BLaER1 treated with 17β-estradiol and CSF1 and Interleukin-3, amounts not matched to agents 10 nM and 100 nM (cell line): Measurements from ENCODE around the gene MORN3.
"Not testable (repeated sequence)": the region's sequence is repeated elsewhere in the genome, so short reads cannot be mapped to it uniquely, and the experiment has no call there.

Experiments used
- H3K27ac ChIP-seq, 11 experiments: shearing (Covaris generic); formaldehyde crosslinking; 2 replicates each; pipeline ENCODE4 v1.8.1; 2022
- H3K27me3 ChIP-seq, 11 experiments: shearing (Covaris generic); formaldehyde crosslinking; 2 replicates each; pipeline ENCODE4 v1.8.1; 2022
- H3K36me3 ChIP-seq, 11 experiments: shearing (Covaris generic); formaldehyde crosslinking; 2 replicates each; pipeline ENCODE4 v1.8.1; 2022
- H3K4me1 ChIP-seq, 10 experiments: shearing (Covaris generic); formaldehyde crosslinking; 2 replicates each; pipeline ENCODE4 v1.8.1; 2022
- H3K4me2 ChIP-seq, 11 experiments: shearing (Covaris generic); formaldehyde crosslinking; 2 replicates each; pipeline ENCODE4 v1.8.1; 2022
- H3K4me3 ChIP-seq, 10 experiments: shearing (Covaris generic); formaldehyde crosslinking; 2 replicates each; pipeline ENCODE4 v1.8.1; 2022
- H3K9ac ChIP-seq, 11 experiments: shearing (Covaris generic); formaldehyde crosslinking; 2 replicates each; pipeline ENCODE4 v1.8.1; 2022
- H3K9me3 ChIP-seq, 11 experiments: shearing (Covaris generic); formaldehyde crosslinking; replicated peaks in 1 of 11; 2 replicates each; pipeline ENCODE4 v1.8.1; 2022
- H4K20me1 ChIP-seq, 11 experiments: shearing (Covaris generic); formaldehyde crosslinking; 2 replicates each; pipeline ENCODE4 v1.8.1; 2022
- Cebpa-rat ChIP-seq, 11 experiments: shearing (Covaris generic); IDR thresholded peaks; 2 replicates each; pipeline ENCODE4 v1.8.1; 2022

The MORN3 gene

GRCh38 chr12:121669521-121669900 is at the start of gene MORN3:
MORN3 (minus strand) TSS chr12:121669654; CDS start chr12:121669483, 171 bp downstream.
- Histone ChIP-seq H3K4me1 (peaks cover 43 to 64% (median 52%) of the 10 kb centered on the region in 10 experiments), H3K9me3 (no peaks in the 10 kb centered on the region), H3K9ac (peak within 1 kb of the TSS in 6 of 11 experiments; percentile 1 to 32 (median 22); a peak in 5 of 22 replicates), H3K27ac (peak within 1 kb of the TSS in 4 of 11 experiments; percentile 12 to 39 (median 32); a peak in 2 of 22 replicates), H3K36me3 (peaks cover 0 to 15% (median 5%) of the 10 kb centered on the region in 11 experiments; a peak in 8 of 22 replicates), H3K27me3 (no peaks in the 10 kb centered on the region), H4K20me1 (0 out of 22 replicates have a peak, but pooled peaks cover 0 to 7% (median 0%) of the 10 kb centered on the region in 11 experiments), H3K4me2 (0 out of 22 replicates have a peak within 1 kb of the TSS, but pooled peaks of 1 of the 11 experiments have one; percentile 13), H3K4me3 (no peak within 1 kb of the TSS)
- TF ChIP-seq Cebpa-rat (IDR thresholded peaks at IDR 0.05): no peak

GRCh38 chr12:121718653-121719239 is 49.3 kb upstream of the MORN3 start:
- Histone ChIP-seq H3K9me3 (no peaks in the 10 kb centered on the region), H3K27me3 (no peaks in the 10 kb centered on the region), H3K36me3 (peaks cover 0 to 52% (median 17%) of the 10 kb centered on the region in 11 experiments; a peak in 14 of 22 replicates), H3K4me3 (no peak overlapping the region), H4K20me1 (peaks cover 0 to 99% (median 25%) of the 10 kb centered on the region in 11 experiments; a peak in 13 of 22 replicates), H3K4me1 (peaks cover 5 to 35% (median 19%) of the 10 kb centered on the region in 10 experiments), H3K9ac (no peak overlapping the region), H3K27ac (no peak overlapping the region), H3K4me2 (no peak overlapping the region)
- TF ChIP-seq Cebpa-rat (IDR thresholded peaks at IDR 0.05): no peak

DNA sequence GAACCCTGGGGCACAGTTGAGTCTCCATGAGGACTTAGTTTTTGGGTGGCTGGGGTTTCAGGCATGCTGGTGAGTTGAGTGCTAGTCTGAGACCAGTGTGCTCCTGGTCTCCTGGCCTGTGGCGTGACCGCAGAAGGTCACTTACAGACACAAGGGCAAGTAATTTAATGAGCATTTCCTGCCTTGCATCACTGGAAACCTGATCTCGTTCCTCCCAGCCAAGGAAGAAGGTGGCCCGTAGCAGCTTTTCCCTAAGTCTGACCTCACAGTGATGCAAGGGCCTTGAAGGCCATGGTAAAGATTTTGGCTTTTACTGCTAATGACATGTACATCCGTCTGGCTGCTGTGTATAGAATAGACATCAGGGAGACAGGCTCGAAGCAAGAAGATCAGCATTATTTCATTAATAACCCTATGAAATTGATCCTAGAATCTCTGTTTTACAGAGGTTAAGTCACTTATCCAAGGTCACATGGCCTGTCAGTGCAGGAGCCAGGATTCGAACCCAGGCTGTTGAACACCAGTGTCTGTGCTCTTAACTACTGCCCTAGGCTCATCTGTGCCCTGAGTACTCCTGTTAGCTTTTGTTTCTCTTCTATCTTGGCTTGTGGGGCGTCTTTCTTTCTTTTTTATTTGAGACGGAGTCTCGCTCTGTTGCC is 47.7 kb upstream of the MORN3 start:
- peaks cover 0 to 44% (median 15%) of the 10 kb centered on the region in 11 experiments; a peak in 12 of 22 replicates for H3K36me3 ChIP-seq
- no peak overlapping the region for H3K27ac ChIP-seq
- peaks cover 0 to 90% (median 32%) of the 10 kb centered on the region in 11 experiments; a peak in 13 of 22 replicates for H4K20me1 ChIP-seq
- peak overlapping the region in 2 of 11 experiments; percentile 19 to 23; a peak in 3 of 22 replicates for H3K4me2 ChIP-seq
- no peak for TF ChIP-seq Cebpa-rat (IDR thresholded peaks at IDR 0.05)
- H3K4me1 ChIP-seq: peaks cover 11 to 41% (median 25%) of the 10 kb centered on the region in 10 experiments
- H3K9me3 ChIP-seq: no peaks in the 10 kb centered on the region
- no peak overlapping the region for H3K4me3 ChIP-seq
- no peaks in the 10 kb centered on the region for H3K27me3 ChIP-seq
- no peak overlapping the region; a peak in 1 of 22 replicates for H3K9ac ChIP-seq

DNA sequence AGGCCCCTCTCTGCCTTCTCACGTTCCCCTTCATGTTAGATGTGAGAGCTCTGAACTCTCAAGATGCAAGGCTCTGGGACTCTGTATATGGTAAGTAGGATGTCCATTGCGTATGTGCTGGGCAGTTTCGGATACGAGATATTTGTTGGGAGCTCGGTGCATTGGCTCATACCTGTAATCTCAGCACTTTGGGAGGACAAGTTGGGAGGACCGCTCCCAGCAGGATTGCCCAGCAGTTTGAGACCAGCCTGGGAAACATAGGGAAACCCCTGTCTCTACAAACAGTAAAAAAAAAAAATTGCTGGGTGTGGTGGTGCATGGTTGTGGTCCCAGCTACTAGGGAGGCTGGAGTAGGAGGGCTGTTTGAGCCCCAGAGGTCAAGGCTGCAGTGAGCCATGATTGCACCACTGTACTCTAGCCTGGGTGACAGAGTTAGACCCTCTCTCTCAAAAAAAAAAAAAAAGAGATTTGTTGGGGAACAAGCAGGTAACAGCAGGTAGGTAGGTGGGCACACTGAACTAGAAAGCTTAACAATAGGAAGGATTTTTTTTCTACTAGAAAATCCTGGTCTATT is 46.5 kb upstream of the MORN3 start:
- H3K9ac ChIP-seq: no peak overlapping the region
- no peak for TF ChIP-seq Cebpa-rat (IDR thresholded peaks at IDR 0.05)
- H3K9me3 ChIP-seq: no peaks in the 10 kb centered on the region
- no peaks in the 10 kb centered on the region for H3K27me3 ChIP-seq
- H3K4me1 ChIP-seq: peaks cover 22 to 53% (median 38%) of the 10 kb centered on the region in 10 experiments
- H3K4me3 ChIP-seq: no peak overlapping the region
- H4K20me1 ChIP-seq: peaks cover 0 to 78% (median 32%) of the 10 kb centered on the region in 11 experiments; a peak in 13 of 22 replicates
- H3K4me2 ChIP-seq: no peak overlapping the region
- H3K36me3 ChIP-seq: peaks cover 0 to 39% (median 15%) of the 10 kb centered on the region in 11 experiments; a peak in 12 of 22 replicates
- H3K27ac ChIP-seq: no peak overlapping the region

- H3K9me3 ChIP-seq, H3K9ac ChIP-seq, H3K27ac ChIP-seq, H3K27me3 ChIP-seq, H3K4me3 ChIP-seq: not testable (repeated sequence)
- H3K4me2 ChIP-seq: peak overlapping the region in 2 of 11 experiments; percentile 88 to 92; a peak in 1 of 22 replicates
- peaks cover 0 to 69% (median 30%) of the 10 kb centered on the region in 11 experiments; a peak in 13 of 22 replicates for H4K20me1 ChIP-seq
- peaks cover 0 to 32% (median 9%) of the 10 kb centered on the region in 11 experiments; a peak in 9 of 22 replicates for H3K36me3 ChIP-seq
- H3K4me1 ChIP-seq: peaks cover 26 to 59% (median 42%) of the 10 kb centered on the region in 10 experiments
These were observed 45.6 kb upstream of the MORN3 start for GRCh38 chr12:121715055-121715454.

DNA sequence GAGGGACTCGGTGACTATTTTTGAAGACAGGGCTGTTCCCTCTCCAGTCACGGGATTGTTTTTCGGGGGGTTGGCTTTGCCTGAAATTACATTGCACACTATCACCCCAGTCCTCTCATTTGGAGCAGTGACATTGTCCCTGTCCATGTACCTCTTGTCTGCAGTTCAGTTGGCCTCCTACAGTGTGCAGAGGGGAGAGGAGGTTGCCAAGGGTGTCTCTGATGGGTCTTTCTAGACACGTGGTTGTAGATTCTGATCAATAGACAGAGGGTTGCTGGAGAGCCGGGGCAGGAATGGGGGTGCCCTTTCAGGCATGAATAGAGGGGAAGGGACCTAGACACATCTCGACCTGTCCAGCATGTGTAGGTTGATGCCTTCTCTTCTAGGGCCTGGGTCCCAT is 44.3 kb upstream of the MORN3 start:
- Histone ChIP-seq H3K4me3 (peak overlapping the region; percentile 87 to 100 (median 98)), H4K20me1 (peaks cover 0 to 57% (median 20%) of the 10 kb centered on the region in 11 experiments; a peak in 13 of 22 replicates), H3K36me3 (peaks cover 0 to 32% (median 9%) of the 10 kb centered on the region in 11 experiments; a peak in 8 of 22 replicates), H3K27me3 (no peaks in the 10 kb centered on the region), H3K4me2 (peak overlapping the region; percentile 88 to 99 (median 94)), H3K9ac (peak overlapping the region; percentile 76 to 89 (median 81); a peak in 21 of 22 replicates), H3K9me3 (no peaks in the 10 kb centered on the region), H3K27ac (peak overlapping the region in 6 of 11 experiments; percentile 59 to 74 (median 69); a peak in 7 of 22 replicates), H3K4me1 (peaks cover 26 to 65% (median 45%) of the 10 kb centered on the region in 10 experiments)
- TF ChIP-seq Cebpa-rat (IDR thresholded peaks at IDR 0.05): no peak

DNA sequence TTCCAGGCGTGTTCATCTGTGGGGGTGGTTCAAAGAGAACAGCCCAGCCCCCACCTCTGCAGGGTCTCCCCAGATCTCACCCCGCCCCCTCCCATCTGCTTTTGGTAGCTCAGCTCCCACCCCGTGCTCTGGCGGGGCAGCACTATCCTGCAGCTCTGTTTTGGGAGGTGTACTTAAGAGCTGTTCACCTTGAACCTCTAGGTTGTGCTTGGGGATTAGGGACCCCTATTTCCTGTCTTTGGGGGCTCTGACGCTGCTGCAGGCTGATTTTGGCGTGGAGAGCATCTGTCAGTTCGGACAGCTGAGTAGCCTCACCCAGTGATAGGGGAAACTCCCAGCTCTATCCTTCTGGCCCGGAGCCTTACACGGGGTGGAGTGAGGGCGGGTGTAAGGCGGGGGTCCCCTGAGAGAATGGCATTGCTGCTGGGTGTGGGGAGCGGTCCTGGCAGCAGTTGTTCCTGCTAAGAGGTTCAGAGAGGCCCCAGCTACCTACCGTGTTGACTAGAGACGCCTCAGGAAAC is 43.9 kb upstream of the MORN3 start:
- Histone ChIP-seq H3K4me1 (peaks cover 26 to 69% (median 46%) of the 10 kb centered on the region in 10 experiments), H3K27ac (peak overlapping the region in 10 of 11 experiments; percentile 59 to 78 (median 70); a peak in 19 of 22 replicates), H3K4me2 (peak overlapping the region; percentile 88 to 99 (median 94)), H3K27me3 (no peaks in the 10 kb centered on the region), H4K20me1 (peaks cover 0 to 52% (median 19%) of the 10 kb centered on the region in 11 experiments; a peak in 13 of 22 replicates), H3K4me3 (peak overlapping the region; percentile 87 to 100 (median 98)), H3K9me3 (no peaks in the 10 kb centered on the region), H3K36me3 (peaks cover 0 to 27% (median 9%) of the 10 kb centered on the region in 11 experiments; a peak in 7 of 22 replicates), H3K9ac (peak overlapping the region; percentile 76 to 89 (median 81))
- no peak for TF ChIP-seq Cebpa-rat (IDR thresholded peaks at IDR 0.05)

DNA sequence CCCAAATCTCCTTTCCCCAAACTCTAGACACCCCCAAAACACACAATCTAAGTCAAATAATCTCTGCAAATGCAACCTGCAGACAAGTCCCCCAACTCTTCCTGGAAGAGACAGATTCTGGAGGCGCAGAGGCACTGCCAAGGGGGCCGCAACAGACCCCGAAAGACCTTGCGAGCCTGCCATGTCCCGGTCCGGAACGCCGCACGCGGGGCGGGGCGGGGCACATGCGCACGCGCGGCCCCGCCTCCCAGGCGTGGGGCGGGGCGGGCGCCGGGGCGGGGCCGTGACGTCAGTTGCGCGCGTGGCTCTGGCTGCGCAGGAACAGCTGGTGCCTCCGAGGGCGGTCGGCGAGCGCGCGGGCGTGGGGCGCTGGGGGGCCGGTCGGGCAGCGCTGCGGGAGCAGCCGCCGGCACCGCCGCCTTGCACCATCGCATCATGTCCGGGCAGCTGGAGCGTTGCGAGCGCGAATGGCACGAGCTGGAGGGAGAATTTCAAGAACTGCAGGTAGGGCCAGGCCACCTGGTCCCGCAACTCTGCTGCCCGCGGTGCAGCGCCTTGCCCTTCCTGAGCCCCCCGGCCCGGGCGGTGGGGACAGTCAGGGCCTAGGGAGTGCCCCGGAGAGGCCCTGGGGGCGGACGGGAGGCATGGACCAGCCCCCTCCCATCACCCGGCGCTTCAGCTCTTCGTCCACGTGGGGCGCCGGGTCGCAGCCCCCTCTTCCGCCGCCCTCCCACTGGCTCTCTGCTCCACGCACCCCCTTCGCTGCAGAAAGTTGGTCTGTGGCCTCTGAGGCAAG is 43.2 kb upstream of the MORN3 start, which contains the start of gene TMEM120B:
Gene TMEM120B (plus strand): TSS at position 292 of the 796 bp plus-strand sequence. CDS start 144 bp downstream, at position 436.
- peak within 1 kb of the TSS; percentile 87 to 100 (median 98) for H3K4me3 ChIP-seq
- peaks cover 0 to 23% (median 8%) of the 10 kb centered on the region in 11 experiments; a peak in 5 of 22 replicates for H3K36me3 ChIP-seq
- H4K20me1 ChIP-seq: peaks cover 0 to 45% (median 19%) of the 10 kb centered on the region in 11 experiments; a peak in 13 of 22 replicates
- peaks cover 26 to 69% (median 46%) of the 10 kb centered on the region in 10 experiments for H3K4me1 ChIP-seq
- no peaks in the 10 kb centered on the region for H3K9me3 ChIP-seq
- TF ChIP-seq Cebpa-rat (IDR thresholded peaks at IDR 0.05): no peak
- H3K27me3 ChIP-seq: no peaks in the 10 kb centered on the region
- peak within 1 kb of the TSS in 10 of 11 experiments; percentile 59 to 78 (median 70); a peak in 19 of 22 replicates for H3K27ac ChIP-seq
- H3K4me2 ChIP-seq: peak within 1 kb of the TSS; percentile 88 to 99 (median 95)
- H3K9ac ChIP-seq: peak within 1 kb of the TSS; percentile 76 to 89 (median 81)
